WTC11 (cell line): ENCODE results near the gene USP7. TPM values are rescaled to one million over a fixed set of nuclear protein-coding genes. Genes with fewer than 3 reads are reported as not detected.
A peak's percentile ranks its signal among the peaks of the same experiment; 100 is the strongest.

Experiments used
- ATAC-seq: fragments of 200-7000 bp; cut with Tn5 transposase; 2 replicates; pipeline ENCODE4 v1.10.0; 2021; ENCODE audit warnings: mild to moderate bottlenecking, moderate library complexity
- CTCF ChIA-PET: fragments of 300-600 bp; sonication (Branson Sonifier 250); formaldehyde crosslinking; loops from one replicate; lab custom pipeline; 2021; ENCODE audit warnings: antibody characterized with exemption; lab: Charles Lee
- POLR2A ChIA-PET: fragments of 350-600 bp; sonication (Branson Sonifier 250); formaldehyde crosslinking; loops from one replicate; lab custom pipeline; 2021; ENCODE audit warnings: antibody characterized with exemption; lab: Charles Lee
- DNase-seq: peaks from one replicate; pipeline ENCODE4 v3.0.0; 2021; ENCODE audit warnings: low spot score
- H3K27ac Mint-ChIP-seq: 2 replicates; pipeline ENCODE4 v1.8.0; 2021; ENCODE audit warnings: mixed read lengths
- H3K27me3 Mint-ChIP-seq: 2 replicates; pipeline ENCODE4 v1.8.0; 2021; ENCODE audit warnings: low read depth, mild to moderate bottlenecking, moderate library complexity, mixed read lengths
- H3K36me3 Mint-ChIP-seq: 2 replicates; pipeline ENCODE4 v1.8.0; 2021; ENCODE audit warnings: mixed read lengths
- H3K4me1 Mint-ChIP-seq: 2 replicates; pipeline ENCODE4 v1.8.0; 2022; ENCODE audit warnings: mixed read lengths
- H3K4me3 Mint-ChIP-seq: 2 replicates; pipeline ENCODE4 v1.8.0; 2021; ENCODE audit warnings: mild to moderate bottlenecking, moderate library complexity, mixed read lengths
- H3K9me3 Mint-ChIP-seq: 2 replicates; pipeline ENCODE4 v1.8.0; 2021; ENCODE audit warnings: mixed read lengths
- AR ChIP-seq: fragments of 250-450 bp; sonication (Bioruptor Pico); IDR thresholded peaks from 2 replicates; pipeline ENCODE4 v1.9.0; 2021; ENCODE audit warnings: mild to moderate bottlenecking
- CREB1 ChIP-seq: sonication (generic); formaldehyde crosslinking; IDR thresholded peaks from 2 replicates; pipeline ENCODE4 v1.8.0; 2023; ENCODE audit warnings: mild to moderate bottlenecking, missing genetic modification reagents
- E2F1 ChIP-seq: sonication (generic); formaldehyde crosslinking; IDR thresholded peaks from 2 replicates; pipeline ENCODE4 v1.8.0; 2022; ENCODE audit warnings: mild to moderate bottlenecking, missing genetic modification reagents
- ETV6 ChIP-seq: sonication (generic); formaldehyde crosslinking; IDR thresholded peaks from 2 replicates; pipeline ENCODE4 v1.8.1; 2022; ENCODE audit warnings: mild to moderate bottlenecking, missing genetic modification reagents
- FOXK1 ChIP-seq: sonication (generic); formaldehyde crosslinking; IDR thresholded peaks from 2 replicates; pipeline ENCODE4 v1.8.0; 2022; ENCODE audit warnings: mild to moderate bottlenecking, moderate library complexity, missing genetic modification reagents
- GABPB1 ChIP-seq: sonication (generic); formaldehyde crosslinking; IDR thresholded peaks from 2 replicates; pipeline ENCODE4 v1.8.1; 2023; ENCODE audit warnings: mild to moderate bottlenecking, missing genetic modification reagents
- HMGXB4 ChIP-seq: sonication (generic); formaldehyde crosslinking; IDR thresholded peaks from 2 replicates; pipeline ENCODE4 v1.8.1; 2023; ENCODE audit warnings: mild to moderate bottlenecking, moderate library complexity, missing genetic modification reagents
- RORB ChIP-seq: fragments of 250-450 bp; sonication (Bioruptor Pico); IDR thresholded peaks from 2 replicates; pipeline ENCODE4 v1.9.0; 2021; ENCODE audit warnings: mild to moderate bottlenecking
- SOX15 ChIP-seq: fragments of 250-450 bp; sonication (Bioruptor Pico); IDR thresholded peaks from 2 replicates; pipeline ENCODE4 v1.9.0; 2021; ENCODE audit warnings: mild to moderate bottlenecking
- TEAD1 ChIP-seq: sonication (generic); formaldehyde crosslinking; IDR thresholded peaks from 2 replicates; pipeline ENCODE4 v1.8.0; 2022; ENCODE audit warnings: mild to moderate bottlenecking, missing genetic modification reagents
- ZNF263 ChIP-seq: sonication (generic); formaldehyde crosslinking; IDR thresholded peaks from 2 replicates; pipeline ENCODE4 v1.8.1; 2022; ENCODE audit warnings: low read depth, mild to moderate bottlenecking, moderate library complexity, missing genetic modification reagents
- ZNF671 ChIP-seq: fragments of 250-450 bp; sonication (Bioruptor Pico); IDR thresholded peaks from 2 replicates; pipeline ENCODE4 v1.8.0; 2021; ENCODE audit warnings: mild to moderate bottlenecking
- total RNA-seq: library from RNA; stranded (reverse); gene quantifications from 3 replicates; pipeline ENCODE4 v1.2.3, GENCODE V29; 2021
- TF ChIP-seq, protein P1 (sequence below): sonication (generic); formaldehyde crosslinking; conservative IDR thresholded peaks from 2 replicates; pipeline ENCODE4 v1.8.1; 2022; ENCODE audit warnings: mild to moderate bottlenecking, missing genetic modification reagents
- TF ChIP-seq, protein P2 (sequence below): fragments of 200-600 bp; IDR thresholded peaks from 2 replicates; pipeline ENCODE4 v1.8.0; 2022; ENCODE audit warnings: antibody characterized with exemption
- TF ChIP-seq, protein P3 (sequence below): sonication (generic); formaldehyde crosslinking; IDR thresholded peaks from 2 replicates; pipeline ENCODE4 v1.8.0; 2022; ENCODE audit warnings: mild to moderate bottlenecking, missing genetic modification reagents
- TF ChIP-seq, protein P4 (sequence below): fragments of 250-450 bp; sonication (Bioruptor Pico); IDR thresholded peaks from 2 replicates; pipeline ENCODE4 v2.1.2; 2022; ENCODE audit warnings: mild to moderate bottlenecking, moderate library complexity
- TF ChIP-seq, protein P5 (sequence below): sonication (generic); formaldehyde crosslinking; IDR thresholded peaks from 2 replicates; pipeline ENCODE4 v1.8.0; 2023; ENCODE audit warnings: mild to moderate bottlenecking, missing genetic modification reagents

USP7 gene
- total RNA-seq, 1 experiment from 2014 or later, result 211 TPM

DNA sequence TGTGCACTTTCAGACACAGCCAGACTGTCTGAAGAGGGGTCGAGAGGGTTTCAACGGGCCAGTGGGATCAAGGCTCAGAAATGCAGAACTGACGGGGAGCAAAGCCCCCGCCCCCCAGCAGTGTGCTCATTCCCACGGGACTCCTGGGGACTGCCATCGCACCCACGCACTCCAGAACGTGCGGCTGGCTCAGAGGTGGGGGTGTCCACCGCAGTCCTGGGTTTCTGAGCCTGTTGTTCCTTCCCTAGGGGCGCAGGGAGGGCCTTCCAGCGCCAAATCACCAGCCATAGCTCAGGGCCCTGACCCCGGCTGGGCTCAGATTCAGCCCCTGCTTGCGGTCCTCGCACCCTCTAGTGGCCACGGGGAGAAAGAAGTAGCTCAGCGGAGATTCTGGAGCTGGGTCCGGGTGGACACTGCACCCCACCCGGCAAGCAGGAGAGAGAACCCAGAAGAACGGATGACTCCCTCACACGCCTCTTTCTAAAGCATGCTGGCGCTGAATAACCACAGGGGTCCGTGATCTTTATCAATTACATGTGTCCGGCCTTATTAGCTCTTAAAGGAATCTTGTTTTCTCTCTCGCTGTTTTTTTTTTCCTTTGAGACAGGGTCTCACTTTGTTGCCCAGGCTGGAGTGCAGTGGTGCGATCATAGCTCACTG is 45.0 kb upstream of the USP7 start:
- ATAC-seq, result peak; percentile 88
- ChIA-PET POLR2A (interaction anchor here (0.5 to 2.0 kb wide), 5 partner anchors 29 to 168 kb away, joined by 3 to 9 read pairs (median 4); partner anchors contain the start of gene HAPSTR1), CTCF (interaction anchor here (0.7 to 8.9 kb wide), 71 partner anchors 11 to 419 kb away, joined by 3 to 436 read pairs (median 7); partner anchors contain the start of genes CARHSP1, HAPSTR1, LITAFD and TMEM114)

More for the DNA sequence above, 45.0 kb upstream of the USP7 start:
- peak; percentile 92 for DNase-seq
- no peaks in the 10 kb centered on the region for H3K9me3 Mint-ChIP-seq
- H3K27me3 Mint-ChIP-seq, result no peaks in the 10 kb centered on the region; the same call in none of the 2 replicates
- no peaks in the 10 kb centered on the region for H3K36me3 Mint-ChIP-seq
- peak overlapping the region; percentile 25; the same call in 1 of the 2 replicates for H3K4me3 Mint-ChIP-seq
- no peak for TF ChIP-seq RORB (CRISPR knock-in tag)
- TF ChIP-seq, protein P1, sequence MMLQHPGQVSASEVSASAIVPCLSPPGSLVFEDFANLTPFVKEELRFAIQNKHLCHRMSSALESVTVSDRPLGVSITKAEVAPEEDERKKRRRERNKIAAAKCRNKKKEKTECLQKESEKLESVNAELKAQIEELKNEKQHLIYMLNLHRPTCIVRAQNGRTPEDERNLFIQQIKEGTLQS (CRISPR knock-in tag), result no peak
- TF ChIP-seq GABPB1, result peak; percentile 49; the same call in 1 of the 2 replicates
- no peak for TF ChIP-seq CREB1 (CRISPR knock-in tag)
- 0 out of 2 replicates have a peak, but pooled peaks have one; percentile 37 for TF ChIP-seq FOXK1
- TF ChIP-seq, protein P2, sequence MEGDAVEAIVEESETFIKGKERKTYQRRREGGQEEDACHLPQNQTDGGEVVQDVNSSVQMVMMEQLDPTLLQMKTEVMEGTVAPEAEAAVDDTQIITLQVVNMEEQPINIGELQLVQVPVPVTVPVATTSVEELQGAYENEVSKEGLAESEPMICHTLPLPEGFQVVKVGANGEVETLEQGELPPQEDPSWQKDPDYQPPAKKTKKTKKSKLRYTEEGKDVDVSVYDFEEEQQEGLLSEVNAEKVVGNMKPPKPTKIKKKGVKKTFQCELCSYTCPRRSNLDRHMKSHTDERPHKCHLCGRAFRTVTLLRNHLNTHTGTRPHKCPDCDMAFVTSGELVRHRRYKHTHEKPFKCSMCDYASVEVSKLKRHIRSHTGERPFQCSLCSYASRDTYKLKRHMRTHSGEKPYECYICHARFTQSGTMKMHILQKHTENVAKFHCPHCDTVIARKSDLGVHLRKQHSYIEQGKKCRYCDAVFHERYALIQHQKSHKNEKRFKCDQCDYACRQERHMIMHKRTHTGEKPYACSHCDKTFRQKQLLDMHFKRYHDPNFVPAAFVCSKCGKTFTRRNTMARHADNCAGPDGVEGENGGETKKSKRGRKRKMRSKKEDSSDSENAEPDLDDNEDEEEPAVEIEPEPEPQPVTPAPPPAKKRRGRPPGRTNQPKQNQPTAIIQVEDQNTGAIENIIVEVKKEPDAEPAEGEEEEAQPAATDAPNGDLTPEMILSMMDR, result peak; percentile 80
- TF ChIP-seq ETV6 (CRISPR knock-in tag), result peak; percentile 79
- peak; percentile 68; the same call in 1 of the 2 replicates for TF ChIP-seq HMGXB4 (CRISPR knock-in tag)
- no peak for TF ChIP-seq SOX15 (CRISPR knock-in tag)
- TF ChIP-seq ZNF671 (CRISPR knock-in tag), result no peak
- TF ChIP-seq, protein P3, sequence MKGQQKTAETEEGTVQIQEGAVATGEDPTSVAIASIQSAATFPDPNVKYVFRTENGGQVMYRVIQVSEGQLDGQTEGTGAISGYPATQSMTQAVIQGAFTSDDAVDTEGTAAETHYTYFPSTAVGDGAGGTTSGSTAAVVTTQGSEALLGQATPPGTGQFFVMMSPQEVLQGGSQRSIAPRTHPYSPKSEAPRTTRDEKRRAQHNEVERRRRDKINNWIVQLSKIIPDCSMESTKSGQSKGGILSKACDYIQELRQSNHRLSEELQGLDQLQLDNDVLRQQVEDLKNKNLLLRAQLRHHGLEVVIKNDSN, result no peak
- no peak for TF ChIP-seq ZNF263 (CRISPR knock-in tag)
- TF ChIP-seq, protein P4, sequence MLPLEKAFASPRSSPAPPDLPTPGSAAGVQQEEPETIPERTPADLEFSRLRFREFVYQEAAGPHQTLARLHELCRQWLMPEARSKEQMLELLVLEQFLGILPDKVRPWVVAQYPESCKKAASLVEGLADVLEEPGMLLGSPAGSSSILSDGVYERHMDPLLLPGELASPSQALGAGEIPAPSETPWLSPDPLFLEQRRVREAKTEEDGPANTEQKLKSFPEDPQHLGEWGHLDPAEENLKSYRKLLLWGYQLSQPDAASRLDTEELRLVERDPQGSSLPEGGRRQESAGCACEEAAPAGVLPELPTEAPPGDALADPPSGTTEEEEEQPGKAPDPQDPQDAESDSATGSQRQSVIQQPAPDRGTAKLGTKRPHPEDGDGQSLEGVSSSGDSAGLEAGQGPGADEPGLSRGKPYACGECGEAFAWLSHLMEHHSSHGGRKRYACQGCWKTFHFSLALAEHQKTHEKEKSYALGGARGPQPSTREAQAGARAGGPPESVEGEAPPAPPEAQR (CRISPR knock-in tag), result no peak
- 0 out of 2 replicates have a peak, but pooled peaks have one; percentile 29 for TF ChIP-seq TEAD1
- TF ChIP-seq, protein P5, sequence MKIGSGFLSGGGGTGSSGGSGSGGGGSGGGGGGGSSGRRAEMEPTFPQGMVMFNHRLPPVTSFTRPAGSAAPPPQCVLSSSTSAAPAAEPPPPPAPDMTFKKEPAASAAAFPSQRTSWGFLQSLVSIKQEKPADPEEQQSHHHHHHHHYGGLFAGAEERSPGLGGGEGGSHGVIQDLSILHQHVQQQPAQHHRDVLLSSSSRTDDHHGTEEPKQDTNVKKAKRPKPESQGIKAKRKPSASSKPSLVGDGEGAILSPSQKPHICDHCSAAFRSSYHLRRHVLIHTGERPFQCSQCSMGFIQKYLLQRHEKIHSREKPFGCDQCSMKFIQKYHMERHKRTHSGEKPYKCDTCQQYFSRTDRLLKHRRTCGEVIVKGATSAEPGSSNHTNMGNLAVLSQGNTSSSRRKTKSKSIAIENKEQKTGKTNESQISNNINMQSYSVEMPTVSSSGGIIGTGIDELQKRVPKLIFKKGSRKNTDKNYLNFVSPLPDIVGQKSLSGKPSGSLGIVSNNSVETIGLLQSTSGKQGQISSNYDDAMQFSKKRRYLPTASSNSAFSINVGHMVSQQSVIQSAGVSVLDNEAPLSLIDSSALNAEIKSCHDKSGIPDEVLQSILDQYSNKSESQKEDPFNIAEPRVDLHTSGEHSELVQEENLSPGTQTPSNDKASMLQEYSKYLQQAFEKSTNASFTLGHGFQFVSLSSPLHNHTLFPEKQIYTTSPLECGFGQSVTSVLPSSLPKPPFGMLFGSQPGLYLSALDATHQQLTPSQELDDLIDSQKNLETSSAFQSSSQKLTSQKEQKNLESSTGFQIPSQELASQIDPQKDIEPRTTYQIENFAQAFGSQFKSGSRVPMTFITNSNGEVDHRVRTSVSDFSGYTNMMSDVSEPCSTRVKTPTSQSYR (CRISPR knock-in tag), result no peak
- no peak for TF ChIP-seq AR (CRISPR knock-in tag)
- TF ChIP-seq E2F1, result no peak
- no peak overlapping the region for H3K27ac Mint-ChIP-seq
- H3K4me1 Mint-ChIP-seq, result peaks cover 6% of the 10 kb centered on the region
